GM06990 (cell line): ENCODE data around the gene APLNR.

Experiments
- DNase-seq: peaks from one replicate; pipeline ENCODE4 v3.0.0-alpha.2; 2011; ENCODE audit not compliant: insufficient read length; ENCODE audit errors: extremely low read depth
- H3K27me3 ChIP-seq: replicated peaks from 2 replicates; pipeline ENCODE4 v1.6.0; 2011; ENCODE audit warnings: low read length; ENCODE audit not compliant: control insufficient read depth, insufficient read depth
- H3K36me3 ChIP-seq: 2 replicates; pipeline ENCODE4 v1.5.1; 2011; ENCODE audit warnings: low read length; ENCODE audit not compliant: control insufficient read depth, insufficient read depth
- H3K4me3 ChIP-seq: replicated peaks from 2 replicates; pipeline ENCODE4 v1.5.1; 2011; ENCODE audit warnings: low read depth, mild to moderate bottlenecking, control low read depth, low read length
- TF ChIP-seq, protein P1 (sequence below): IDR thresholded peaks from 2 replicates; pipeline ENCODE4 v1.5.1; 2011; ENCODE audit warnings: low read length, control low read depth, mild to moderate bottlenecking, inconsistent platforms; ENCODE audit not compliant: insufficient read depth, poor library complexity, severe bottlenecking

APLNR gene

DNA sequence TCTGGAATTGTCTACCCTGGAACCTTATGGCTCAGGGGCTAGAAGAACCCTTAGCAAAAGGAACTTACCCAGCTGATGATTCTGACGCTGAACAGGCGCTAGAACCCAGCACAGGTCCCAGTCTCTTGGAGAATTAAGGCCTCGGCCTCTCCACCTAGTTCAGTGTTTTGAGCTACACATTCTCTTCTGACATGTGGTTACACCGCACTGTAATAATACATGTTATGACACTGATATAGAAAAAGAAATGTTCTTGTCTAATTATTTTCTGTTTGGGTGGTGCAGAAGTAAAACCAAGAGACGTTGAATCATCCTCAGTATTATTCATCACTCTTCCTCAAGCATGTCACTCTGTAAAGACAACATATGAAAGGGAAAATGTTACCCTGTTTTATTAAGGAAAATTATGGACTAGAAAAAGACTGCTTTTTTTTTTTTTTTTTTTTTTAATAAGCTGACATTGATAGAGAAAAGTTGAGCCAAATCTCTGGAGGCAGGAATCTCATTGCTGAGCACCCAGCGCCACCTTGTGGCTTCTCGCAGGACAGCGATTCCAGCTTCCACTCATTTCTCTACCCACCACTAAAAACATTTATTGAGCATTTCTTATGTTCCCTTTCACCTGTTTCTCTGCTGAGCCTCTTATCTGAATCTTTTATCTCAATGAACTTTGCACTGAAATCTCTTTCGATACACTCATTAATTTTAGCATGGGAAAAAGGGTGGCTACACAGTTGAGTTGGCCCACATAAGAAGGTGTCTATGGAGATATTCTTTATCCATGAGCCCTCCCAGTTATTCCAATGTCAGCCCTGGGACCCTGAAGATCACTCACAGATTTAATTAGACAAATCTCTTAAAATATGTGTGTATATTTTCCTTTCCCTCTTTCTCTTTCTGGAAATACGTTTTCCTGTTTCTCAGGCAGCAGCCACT, 12.6 kb upstream of the APLNR start:
- TF ChIP-seq, protein P1, sequence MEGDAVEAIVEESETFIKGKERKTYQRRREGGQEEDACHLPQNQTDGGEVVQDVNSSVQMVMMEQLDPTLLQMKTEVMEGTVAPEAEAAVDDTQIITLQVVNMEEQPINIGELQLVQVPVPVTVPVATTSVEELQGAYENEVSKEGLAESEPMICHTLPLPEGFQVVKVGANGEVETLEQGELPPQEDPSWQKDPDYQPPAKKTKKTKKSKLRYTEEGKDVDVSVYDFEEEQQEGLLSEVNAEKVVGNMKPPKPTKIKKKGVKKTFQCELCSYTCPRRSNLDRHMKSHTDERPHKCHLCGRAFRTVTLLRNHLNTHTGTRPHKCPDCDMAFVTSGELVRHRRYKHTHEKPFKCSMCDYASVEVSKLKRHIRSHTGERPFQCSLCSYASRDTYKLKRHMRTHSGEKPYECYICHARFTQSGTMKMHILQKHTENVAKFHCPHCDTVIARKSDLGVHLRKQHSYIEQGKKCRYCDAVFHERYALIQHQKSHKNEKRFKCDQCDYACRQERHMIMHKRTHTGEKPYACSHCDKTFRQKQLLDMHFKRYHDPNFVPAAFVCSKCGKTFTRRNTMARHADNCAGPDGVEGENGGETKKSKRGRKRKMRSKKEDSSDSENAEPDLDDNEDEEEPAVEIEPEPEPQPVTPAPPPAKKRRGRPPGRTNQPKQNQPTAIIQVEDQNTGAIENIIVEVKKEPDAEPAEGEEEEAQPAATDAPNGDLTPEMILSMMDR = peak; percentile 81
- no peak for DNase-seq
- Histone ChIP-seq H3K36me3 (no peaks in the 10 kb centered on the region), H3K27me3 (no peaks in the 10 kb centered on the region), H3K4me3 (no peak overlapping the region)

GRCh38 chr11:57248780-57249383, 11.8 kb upstream of the APLNR start:
- Histone ChIP-seq H3K36me3 (no peaks in the 10 kb centered on the region), H3K27me3 (no peaks in the 10 kb centered on the region), H3K4me3 (no peak overlapping the region)
- TF ChIP-seq, protein P1 = peak; percentile 61
- DNase-seq = no peak

GRCh38 chr11:57244911-57245310, 7.9 kb upstream of the APLNR start:
- TF ChIP-seq, protein P1 = no peak
- Histone ChIP-seq H3K4me3 (no peak overlapping the region), H3K27me3 (no peaks in the 10 kb centered on the region), H3K36me3 (no peaks in the 10 kb centered on the region)
- DNase-seq = no peak

DNA sequence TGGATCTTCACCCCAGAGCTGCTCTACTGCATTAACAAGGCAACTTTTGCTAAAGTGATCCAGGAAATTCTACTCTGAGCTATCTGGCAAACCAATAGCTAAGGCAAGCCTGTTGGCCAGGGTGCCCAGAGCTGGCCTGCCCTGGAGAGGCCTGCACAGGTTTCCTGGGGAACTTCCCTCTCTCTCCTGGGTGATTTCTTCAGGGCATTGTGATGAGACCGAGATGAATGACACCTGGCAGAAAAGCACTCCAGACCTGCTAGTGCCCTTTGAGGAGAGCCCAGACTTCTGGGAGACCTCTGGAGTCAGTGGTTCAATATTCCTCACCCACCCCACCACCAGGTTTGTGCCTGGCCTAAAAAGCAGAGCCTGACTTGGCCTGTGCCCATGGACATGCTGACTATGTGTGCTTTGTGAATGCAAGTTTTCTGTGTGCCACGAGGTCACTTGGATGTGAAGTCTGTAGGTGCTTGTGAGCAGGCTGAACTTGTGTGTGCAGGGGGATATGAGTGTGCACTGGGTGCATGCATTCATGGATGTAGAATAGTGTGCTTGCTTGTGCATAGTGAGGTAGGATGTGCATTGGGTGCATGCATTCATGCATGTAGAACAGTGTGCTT, 4.4 kb upstream of the APLNR start:
- TF ChIP-seq, protein P1 = no peak
- Histone ChIP-seq H3K27me3 (no peaks in the 10 kb centered on the region), H3K4me3 (no peak overlapping the region), H3K36me3 (no peaks in the 10 kb centered on the region)
- no peak for DNase-seq

- no peak overlapping the region for H3K4me3 ChIP-seq
- H3K36me3 ChIP-seq = no peaks in the 10 kb centered on the region
- no peak for DNase-seq
- TF ChIP-seq, protein P1 = no peak
- H3K27me3 ChIP-seq = no peaks in the 10 kb centered on the region
Measured at GRCh38 chr11:57240757-57241156, 3.7 kb upstream of the APLNR start.
